GM19043 (cell line): Measurements from ENCODE around the gene TRAPPC14.

Experiments
- ATAC-seq: cut with Tn5 transposase; IDR thresholded peaks from one replicate; pipeline ENCODE4 v1.9.1; 2021; ENCODE audit warnings: low read depth; ENCODE audit not compliant: unreplicated experiment

The TRAPPC14 gene

DNA sequence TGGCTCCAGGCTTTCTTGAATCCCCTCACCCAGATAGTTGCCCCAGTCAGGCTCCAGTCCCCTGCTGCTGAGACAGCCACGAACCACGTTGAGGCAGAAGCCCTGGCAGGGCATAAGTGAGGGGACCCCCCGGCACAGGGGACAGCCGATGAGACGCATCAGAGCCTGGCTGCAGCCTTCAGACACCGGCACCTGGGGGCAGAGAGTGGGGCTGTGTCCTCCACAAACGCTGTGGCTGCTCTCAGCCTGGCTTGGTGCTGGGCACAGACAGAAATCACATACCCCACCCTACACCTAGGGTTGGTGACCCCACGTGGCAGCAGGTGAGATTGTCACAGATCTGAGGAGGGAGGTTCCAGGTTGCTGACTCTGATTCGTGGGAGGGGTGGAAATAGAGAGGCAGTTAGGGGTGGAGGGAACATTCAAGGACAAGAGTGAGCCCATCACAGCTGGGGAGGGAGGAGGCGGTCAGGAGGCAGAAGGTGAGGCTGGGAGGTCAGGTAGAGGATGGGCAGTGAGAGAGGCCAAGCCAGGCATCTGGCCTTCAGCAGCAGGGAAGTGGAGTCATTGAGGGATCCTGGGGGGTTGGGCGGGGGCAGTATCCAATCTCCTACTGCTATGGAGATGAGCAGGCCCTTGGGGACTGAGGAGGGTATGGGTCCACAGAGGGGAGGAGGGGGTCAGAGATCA lies 15.4 kb upstream of the TRAPPC14 start:
- ATAC-seq: no peak

DNA sequence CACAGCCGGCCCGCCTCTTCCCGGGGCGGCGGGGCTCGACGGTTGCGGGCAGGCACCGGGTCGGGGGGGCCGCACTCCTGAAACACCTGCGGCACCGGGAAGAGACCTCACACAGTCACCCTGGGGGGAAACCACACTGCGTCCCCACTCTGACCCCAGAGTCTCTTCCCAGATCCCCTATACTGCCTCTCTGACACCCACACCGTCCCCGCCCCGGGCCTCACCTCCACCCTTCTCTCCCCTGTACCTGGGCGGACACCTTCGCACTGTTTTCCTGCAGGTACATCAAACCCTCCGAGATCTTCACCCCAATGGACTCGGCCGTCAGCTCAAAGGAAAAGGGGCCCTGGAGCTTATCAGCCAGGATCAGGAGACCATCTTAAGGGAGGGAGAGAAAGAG lies 13.3 kb upstream of the TRAPPC14 start:
- ATAC-seq: no peak

GRCh38 chr7:100171087-100171681 lies 12.7 kb upstream of the TRAPPC14 start:
- no peak for ATAC-seq

DNA sequence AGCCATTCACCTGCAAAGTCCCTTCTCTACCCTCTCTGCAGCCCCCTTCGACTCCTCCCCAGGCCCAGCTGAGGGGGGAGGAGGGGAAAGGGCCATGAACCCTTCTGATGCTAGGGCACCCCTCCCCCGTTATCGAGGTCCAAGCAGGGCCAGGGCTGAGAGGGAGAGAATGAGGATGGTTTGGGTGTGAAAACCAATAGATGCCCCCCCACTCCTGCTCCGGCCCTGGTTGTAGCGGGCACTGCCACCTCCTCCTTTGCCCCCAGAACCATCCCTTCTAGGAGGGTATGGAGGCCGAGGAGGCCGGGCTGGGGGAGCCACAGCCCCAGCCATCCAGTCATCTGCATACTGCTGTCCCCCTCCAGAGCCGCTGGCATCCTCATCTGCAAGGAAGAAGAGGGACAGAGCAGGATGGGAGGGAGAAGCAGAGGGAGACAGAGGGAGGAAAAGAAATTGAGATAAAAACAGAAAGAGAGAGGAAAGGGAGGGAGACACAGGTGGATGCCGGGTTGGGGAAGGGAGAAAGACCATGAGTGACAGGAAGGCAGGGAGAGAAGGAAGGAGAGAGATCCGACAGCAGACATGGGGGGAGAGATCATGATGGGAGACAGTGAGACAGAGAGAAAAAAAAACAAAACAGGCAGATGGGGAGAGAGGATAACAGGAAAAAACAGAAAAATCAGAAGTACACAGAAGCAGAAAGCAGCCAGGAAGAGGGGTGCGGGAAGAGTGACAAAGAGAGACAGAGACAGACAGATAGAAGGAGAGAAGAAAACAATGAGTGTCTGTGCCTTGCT lies 11.8 kb upstream of the TRAPPC14 start:
- no peak for ATAC-seq

DNA sequence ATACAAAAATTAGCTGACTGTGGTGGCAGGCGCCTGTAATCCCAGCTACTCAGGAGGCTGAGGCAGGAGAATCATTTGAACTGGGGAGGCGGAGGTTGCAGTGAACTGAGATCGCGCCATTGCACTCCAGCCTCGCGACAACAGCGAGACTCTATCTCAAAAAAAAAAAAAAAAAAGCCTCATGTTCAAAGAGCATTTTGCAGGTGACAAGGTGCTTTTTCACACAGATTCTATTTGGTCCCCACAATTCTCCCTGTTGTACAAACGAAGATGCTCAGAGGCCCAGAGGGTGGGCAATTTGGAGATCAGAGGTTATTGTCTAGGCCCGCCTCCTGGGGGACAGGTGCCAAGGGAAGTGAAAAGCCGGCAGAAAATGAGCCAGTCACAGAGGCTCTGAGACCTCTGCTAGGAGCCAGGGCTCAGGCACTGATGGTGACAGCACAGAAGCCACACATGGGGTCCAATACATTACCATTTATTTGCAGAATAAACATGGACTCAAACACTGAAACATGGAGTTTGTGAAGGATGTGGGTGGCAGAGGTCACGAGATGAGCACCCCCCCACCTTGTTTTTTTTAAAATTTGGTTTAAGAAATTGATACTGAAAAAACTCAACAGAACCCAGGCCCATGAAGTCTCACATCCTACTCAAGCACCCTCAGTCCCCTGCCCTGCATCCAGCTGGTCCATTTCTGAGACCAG lies 10.8 kb upstream of the TRAPPC14 start:
- no peak for ATAC-seq

DNA sequence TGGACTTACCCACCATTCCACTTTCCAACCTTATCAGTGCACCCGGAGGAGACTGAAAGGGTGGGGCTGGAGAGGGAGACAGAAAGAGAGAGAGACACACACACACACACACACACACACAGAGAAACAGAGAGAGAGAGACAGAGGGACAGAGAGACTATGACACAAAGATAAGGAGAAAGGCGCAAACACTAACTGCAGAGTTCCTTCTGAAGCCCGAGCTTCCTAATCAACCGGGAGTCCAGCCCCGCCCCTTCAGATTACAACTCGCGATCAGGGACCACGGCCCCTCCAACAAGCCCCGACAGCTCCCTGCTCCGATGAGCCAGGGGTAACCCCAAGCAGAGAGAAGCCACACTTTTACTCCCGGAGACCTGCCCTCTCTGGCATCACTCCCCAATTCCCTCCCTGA lies 9.4 kb upstream of the TRAPPC14 start:
- ATAC-seq: no peak

DNA sequence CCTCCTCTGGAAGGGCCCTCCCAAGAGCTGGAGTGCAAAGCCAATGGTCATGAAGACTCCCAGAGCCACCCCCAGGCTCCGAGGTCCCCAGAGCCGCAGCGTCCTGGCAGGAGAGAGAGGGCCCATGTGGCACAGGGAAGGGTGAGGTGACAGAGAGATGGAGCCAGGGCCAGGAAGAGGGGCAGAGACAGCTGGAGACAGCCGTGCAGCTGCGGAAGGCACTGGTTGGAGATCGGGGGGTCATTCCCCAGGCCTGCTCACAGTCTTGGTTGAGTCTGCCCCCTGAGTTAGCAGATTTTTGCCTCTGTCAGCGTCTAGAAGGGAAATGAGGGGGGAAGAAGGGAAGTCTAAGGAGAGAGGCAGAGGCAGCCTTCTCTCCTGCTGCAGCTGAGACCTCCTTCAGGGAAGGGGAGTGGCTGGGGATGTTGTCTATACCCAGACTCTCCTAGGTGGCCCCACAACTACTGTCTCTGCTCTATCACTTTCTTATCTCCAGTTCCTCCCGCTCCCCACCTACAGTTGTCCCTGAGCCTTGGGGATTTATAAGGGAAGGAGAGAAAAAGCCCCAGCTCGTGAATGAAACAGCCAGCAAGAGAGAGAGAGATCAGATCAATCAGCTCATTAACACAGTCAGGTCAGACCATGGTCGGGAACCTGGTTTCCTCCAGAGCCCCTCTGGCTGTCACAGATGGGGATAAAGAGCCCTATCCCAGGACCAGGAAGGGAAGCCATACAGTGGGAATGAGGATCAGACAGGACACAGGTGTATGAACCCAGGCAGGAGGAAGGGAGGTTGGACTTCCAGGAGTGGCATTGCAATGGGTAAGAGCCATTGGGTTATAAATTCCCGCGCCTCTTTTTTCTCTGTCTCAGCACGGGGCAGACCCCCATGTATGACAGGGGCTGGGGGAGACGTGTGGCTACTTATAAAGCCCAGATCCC lies 8.7 kb upstream of the TRAPPC14 start:
- ATAC-seq: no peak

GRCh38 chr7:100166317-100166940 lies 7.9 kb upstream of the TRAPPC14 start:
- ATAC-seq: no peak

- no peak for ATAC-seq
Measured at GRCh38 chr7:100163871-100164270, 5.3 kb upstream of the TRAPPC14 start.

GRCh38 chr7:100163006-100163531 lies 4.5 kb upstream of the TRAPPC14 start:
- no peak for ATAC-seq

GRCh38 chr7:100160067-100160466 lies 1.5 kb upstream of the TRAPPC14 start:
- no peak for ATAC-seq

DNA sequence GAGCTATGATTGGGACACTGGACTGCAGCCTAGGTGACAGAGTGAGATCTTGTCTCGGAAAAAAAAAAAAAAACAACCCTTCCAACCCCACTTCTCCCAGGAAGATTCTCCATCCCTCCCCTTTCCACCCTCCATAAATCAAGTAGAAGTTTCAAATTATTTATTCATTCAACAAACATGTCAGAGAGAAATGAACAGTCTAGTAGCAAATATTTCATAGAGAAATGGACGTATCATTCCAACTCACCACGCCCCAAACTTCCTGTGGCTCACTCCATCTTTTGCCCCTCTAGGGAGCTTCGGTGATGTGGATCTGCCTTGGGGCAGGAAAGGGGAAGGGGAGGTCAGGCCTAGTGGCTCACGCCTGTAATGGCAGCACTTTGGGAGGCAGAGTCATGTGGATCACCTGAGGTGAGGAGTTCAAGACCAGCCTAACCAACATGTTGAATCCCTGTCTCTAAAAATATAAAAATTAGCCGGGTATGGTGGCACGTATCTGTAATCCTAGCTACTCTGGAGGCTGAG lies 638 bp upstream of the TRAPPC14 start:
- ATAC-seq: no peak

GRCh38 chr7:100157334-100158228 lies 942 bp downstream of the TRAPPC14 start:
- no peak for ATAC-seq

DNA sequence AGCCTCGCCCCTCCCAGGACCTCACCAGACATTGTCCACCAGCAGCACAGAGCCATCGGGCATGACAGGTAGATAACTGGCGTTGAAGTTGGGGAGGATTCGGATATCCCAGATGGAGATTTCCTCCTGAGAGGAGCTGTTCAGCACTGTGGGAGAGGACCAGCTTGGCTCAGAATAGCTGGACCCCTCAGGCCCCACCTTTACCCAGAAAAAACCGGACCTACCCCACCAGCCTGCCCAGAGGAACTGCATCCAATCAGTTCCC lies 1.5 kb downstream of the TRAPPC14 start:
- ATAC-seq: no peak

- ATAC-seq: no peak
Measured at GRCh38 chr7:100156331-100157068, 2.0 kb downstream of the TRAPPC14 start.

- no peak for ATAC-seq
Measured at GRCh38 chr7:100155553-100156317, 2.8 kb downstream of the TRAPPC14 start.
